ENCODE results near the gene TRIP6. TPM values are rescaled to one million over a fixed set of nuclear protein-coding genes. Genes with fewer than 3 reads are reported as not detected.

TRIP6 gene
- total RNA-seq, 1 experiment from 2014 or later = 3.2 TPM

GRCh38 chr7:100839361-100839760 is 27.8 kb upstream of the TRIP6 start:
- intact Hi-C loops (cut with micrococcal nuclease; ENCODE audit: unreplicated experiment) = no loop called here
- in situ Hi-C loops (cut with HindIII; ENCODE audit: low pct_unique_long_range_greater_than_20kb, low sequenced_read_pairs) = loop anchor here (25.0 kb wide), 1 partner anchor 127 kb away; the partner anchor contains the start of genes EPO and POP7
- BruUV-seq (replicated peaks) = no TSS peak

GRCh38 chr7:100840470-100841100 is 26.6 kb upstream of the TRIP6 start:
- in situ Hi-C loops (cut with HindIII; ENCODE audit: low pct_unique_long_range_greater_than_20kb, low sequenced_read_pairs) (loop anchor here (25.0 kb wide), 1 partner anchor 128 kb away; the partner anchor contains the start of genes EPO and POP7), intact Hi-C loops (cut with micrococcal nuclease; ENCODE audit: unreplicated experiment) (no loop called here)
- Histone ChIP-seq H3K9me3 (ENCODE audit: control insufficient read depth, insufficient read depth, low read depth, low read length) (no peaks in the 10 kb centered on the region), H3K36me3 (ENCODE audit: control insufficient read depth, insufficient read depth, low read length) (no peaks in the 10 kb centered on the region), H3K4me3 (ENCODE audit: low read depth in 2 of 2, low read length in 2 of 2) (no peak overlapping the region), H3K4me1 (ENCODE audit: control insufficient read depth, insufficient read depth, low read length) (peaks cover 9% of the 10 kb centered on the region), H3K27me3 (ENCODE audit: control insufficient read depth, insufficient read depth, low read length) (no peaks in the 10 kb centered on the region), H3K27ac (ENCODE audit: low read length) (0 out of 2 replicates have a peak overlapping the region, but pooled peaks have one; percentile 44)
- POLR2A ChIA-PET = no interaction called here
- BruUV-seq (replicated peaks) = no TSS peak
- TF ChIP-seq, protein P1, sequence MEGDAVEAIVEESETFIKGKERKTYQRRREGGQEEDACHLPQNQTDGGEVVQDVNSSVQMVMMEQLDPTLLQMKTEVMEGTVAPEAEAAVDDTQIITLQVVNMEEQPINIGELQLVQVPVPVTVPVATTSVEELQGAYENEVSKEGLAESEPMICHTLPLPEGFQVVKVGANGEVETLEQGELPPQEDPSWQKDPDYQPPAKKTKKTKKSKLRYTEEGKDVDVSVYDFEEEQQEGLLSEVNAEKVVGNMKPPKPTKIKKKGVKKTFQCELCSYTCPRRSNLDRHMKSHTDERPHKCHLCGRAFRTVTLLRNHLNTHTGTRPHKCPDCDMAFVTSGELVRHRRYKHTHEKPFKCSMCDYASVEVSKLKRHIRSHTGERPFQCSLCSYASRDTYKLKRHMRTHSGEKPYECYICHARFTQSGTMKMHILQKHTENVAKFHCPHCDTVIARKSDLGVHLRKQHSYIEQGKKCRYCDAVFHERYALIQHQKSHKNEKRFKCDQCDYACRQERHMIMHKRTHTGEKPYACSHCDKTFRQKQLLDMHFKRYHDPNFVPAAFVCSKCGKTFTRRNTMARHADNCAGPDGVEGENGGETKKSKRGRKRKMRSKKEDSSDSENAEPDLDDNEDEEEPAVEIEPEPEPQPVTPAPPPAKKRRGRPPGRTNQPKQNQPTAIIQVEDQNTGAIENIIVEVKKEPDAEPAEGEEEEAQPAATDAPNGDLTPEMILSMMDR (IDR thresholded peaks at IDR 0.05) = no peak
- TF ChIP-seq SIN3A (IDR thresholded peaks at IDR 0.05; ENCODE audit: borderline replicate concordance, insufficient read depth, low read depth, low read length) = no peak
- no peak for TF ChIP-seq TCF7L2 (IDR thresholded peaks at IDR 0.05; ENCODE audit: low read depth, low read length)
- no peak for TF ChIP-seq POLR2AphosphoS5 (IDR thresholded peaks at IDR 0.05; ENCODE audit: low read depth, low read length)
- TF ChIP-seq, protein P2, sequence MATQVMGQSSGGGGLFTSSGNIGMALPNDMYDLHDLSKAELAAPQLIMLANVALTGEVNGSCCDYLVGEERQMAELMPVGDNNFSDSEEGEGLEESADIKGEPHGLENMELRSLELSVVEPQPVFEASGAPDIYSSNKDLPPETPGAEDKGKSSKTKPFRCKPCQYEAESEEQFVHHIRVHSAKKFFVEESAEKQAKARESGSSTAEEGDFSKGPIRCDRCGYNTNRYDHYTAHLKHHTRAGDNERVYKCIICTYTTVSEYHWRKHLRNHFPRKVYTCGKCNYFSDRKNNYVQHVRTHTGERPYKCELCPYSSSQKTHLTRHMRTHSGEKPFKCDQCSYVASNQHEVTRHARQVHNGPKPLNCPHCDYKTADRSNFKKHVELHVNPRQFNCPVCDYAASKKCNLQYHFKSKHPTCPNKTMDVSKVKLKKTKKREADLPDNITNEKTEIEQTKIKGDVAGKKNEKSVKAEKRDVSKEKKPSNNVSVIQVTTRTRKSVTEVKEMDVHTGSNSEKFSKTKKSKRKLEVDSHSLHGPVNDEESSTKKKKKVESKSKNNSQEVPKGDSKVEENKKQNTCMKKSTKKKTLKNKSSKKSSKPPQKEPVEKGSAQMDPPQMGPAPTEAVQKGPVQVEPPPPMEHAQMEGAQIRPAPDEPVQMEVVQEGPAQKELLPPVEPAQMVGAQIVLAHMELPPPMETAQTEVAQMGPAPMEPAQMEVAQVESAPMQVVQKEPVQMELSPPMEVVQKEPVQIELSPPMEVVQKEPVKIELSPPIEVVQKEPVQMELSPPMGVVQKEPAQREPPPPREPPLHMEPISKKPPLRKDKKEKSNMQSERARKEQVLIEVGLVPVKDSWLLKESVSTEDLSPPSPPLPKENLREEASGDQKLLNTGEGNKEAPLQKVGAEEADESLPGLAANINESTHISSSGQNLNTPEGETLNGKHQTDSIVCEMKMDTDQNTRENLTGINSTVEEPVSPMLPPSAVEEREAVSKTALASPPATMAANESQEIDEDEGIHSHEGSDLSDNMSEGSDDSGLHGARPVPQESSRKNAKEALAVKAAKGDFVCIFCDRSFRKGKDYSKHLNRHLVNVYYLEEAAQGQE (IDR thresholded peaks at IDR 0.05; ENCODE audit: insufficient read depth in 1 of 2, low read depth in 2 of 2, low read length in 1 of 2) = no peak
- ATAC-seq (no peak), DNase-seq (ENCODE audit: low read depth, low spot score) (no peak)
- CTCF ChIA-PET = no interaction called here

More at GRCh38 chr7:100839361-100839760, 27.8 kb upstream of the TRIP6 start:
- Histone ChIP-seq H3K27me3 (ENCODE audit: control insufficient read depth, insufficient read depth, low read length) (no peaks in the 10 kb centered on the region), H3K4me1 (ENCODE audit: control insufficient read depth, insufficient read depth, low read length) (peaks cover 10% of the 10 kb centered on the region), H3K36me3 (ENCODE audit: control insufficient read depth, insufficient read depth, low read length) (no peaks in the 10 kb centered on the region), H3K27ac (ENCODE audit: low read length) (no peak overlapping the region), H3K4me3 (ENCODE audit: low read depth in 2 of 2, low read length in 2 of 2) (no peak overlapping the region), H3K9me3 (ENCODE audit: control insufficient read depth, insufficient read depth, low read depth, low read length) (no peaks in the 10 kb centered on the region)
- no peak for TF ChIP-seq POLR2AphosphoS5 (IDR thresholded peaks at IDR 0.05; ENCODE audit: low read depth, low read length)
- TF ChIP-seq SIN3A (IDR thresholded peaks at IDR 0.05; ENCODE audit: borderline replicate concordance, insufficient read depth, low read depth, low read length) = no peak
- no peak for TF ChIP-seq TCF7L2 (IDR thresholded peaks at IDR 0.05; ENCODE audit: low read depth, low read length)
- TF ChIP-seq, protein P1 (IDR thresholded peaks at IDR 0.05) = no peak
- TF ChIP-seq, protein P2 (IDR thresholded peaks at IDR 0.05; ENCODE audit: insufficient read depth in 1 of 2, low read depth in 2 of 2, low read length in 1 of 2) = no peak
- ChIA-PET POLR2A (no interaction called here), CTCF (interaction anchor here (0.6 kb wide), 1 partner anchor 55 kb away, joined by 4 read pairs; no protein-coding TSS in a partner anchor)
- ATAC-seq = no peak
- DNase-seq (ENCODE audit: low read depth, low spot score) = no peak

All from Panc1 (cell line).